ENCODE measurements around the gene KPNB1.

KPNB1 gene

GRCh38 chr17:47714773-47715396 lies 65.2 kb downstream of the KPNB1 start:
- no peak for DNase-seq

GRCh38 chr17:47715669-47716325 lies 66.1 kb downstream of the KPNB1 start:
- no peak for DNase-seq

- no peak for DNase-seq
Measured at GRCh38 chr17:47716375-47716774, 66.7 kb downstream of the KPNB1 start.

- no peak for DNase-seq
Measured at GRCh38 chr17:47717261-47717697, 67.6 kb downstream of the KPNB1 start.

GRCh38 chr17:47717979-47718621 lies 68.4 kb downstream of the KPNB1 start:
- DNase-seq: no peak

- DNase-seq: no peak
Measured at GRCh38 chr17:47718634-47719405, 69.1 kb downstream of the KPNB1 start.

- no peak for DNase-seq
Measured at GRCh38 chr17:47719411-47720152, 69.9 kb downstream of the KPNB1 start.

- DNase-seq: no peak
Measured at GRCh38 chr17:47720196-47720595, 70.5 kb downstream of the KPNB1 start.

GRCh38 chr17:47720754-47721533 lies 71.2 kb downstream of the KPNB1 start:
- peak; percentile 90 for DNase-seq

- DNase-seq: no peak
Measured at GRCh38 chr17:47721725-47722124, 72.0 kb downstream of the KPNB1 start.

GRCh38 chr17:47724705-47725104 lies 75.0 kb downstream of the KPNB1 start:
- no peak for DNase-seq

- no peak for DNase-seq
Measured at GRCh38 chr17:47725446-47726111, 75.9 kb downstream of the KPNB1 start.

- DNase-seq: no peak
Measured at GRCh38 chr17:47726796-47727703, 77.3 kb downstream of the KPNB1 start.

- no peak for DNase-seq
Measured at GRCh38 chr17:47727704-47728036, 78.0 kb downstream of the KPNB1 start.

- DNase-seq: no peak
Measured at GRCh38 chr17:47728214-47728877, 78.6 kb downstream of the KPNB1 start.

GRCh38 chr17:47729476-47729875 lies 79.8 kb downstream of the KPNB1 start:
- no peak for DNase-seq

GRCh38 chr17:47730681-47731080 lies 81.0 kb downstream of the KPNB1 start:
- no peak for DNase-seq

- DNase-seq: no peak
Measured at GRCh38 chr17:47731396-47731795, 81.7 kb downstream of the KPNB1 start.

- DNase-seq: no peak
Measured at GRCh38 chr17:47732399-47733046, 82.8 kb downstream of the KPNB1 start.

Measured in activated CD4-positive, alpha-beta T cell treated with anti-CD3 and anti-CD28 coated beads for 1 hour (primary cell).